Chondrocyte (in vitro differentiated cells): ENCODE measurements around the gene ENTPD8. TPM values are rescaled to one million over a fixed set of nuclear protein-coding genes. Genes with fewer than 3 reads are reported as not detected.

ENCODE experiments used
- DNase-seq: peaks from one replicate; pipeline ENCODE4 v3.0.0; 2021; ENCODE audit warnings: mixed read lengths, low spot score
- H3K27ac Mint-ChIP-seq: one replicate; pipeline ENCODE4 v1.8.0; 2021; ENCODE audit warnings: mild to moderate bottlenecking, moderate library complexity, mixed read lengths; ENCODE audit not compliant: unreplicated experiment
- H3K27me3 Mint-ChIP-seq: 2 replicates; pipeline ENCODE4 v1.8.0; 2021; ENCODE audit warnings: low read depth, mixed read lengths
- H3K36me3 Mint-ChIP-seq: 2 replicates; pipeline ENCODE4 v1.8.0; 2021; ENCODE audit warnings: low read depth, mixed read lengths
- H3K4me1 Mint-ChIP-seq: 2 replicates; pipeline ENCODE4 v1.8.0; 2021; ENCODE audit warnings: low read depth, mild to moderate bottlenecking, mixed read lengths
- H3K4me3 Mint-ChIP-seq: one replicate; pipeline ENCODE4 v1.8.0; 2021; ENCODE audit warnings: mild to moderate bottlenecking, moderate library complexity, mixed read lengths; ENCODE audit not compliant: unreplicated experiment
- H3K9me3 Mint-ChIP-seq: 2 replicates; pipeline ENCODE4 v1.8.0; 2021; ENCODE audit warnings: low read depth, mixed read lengths
- CTCF ChIP-seq: fragments of 200-600 bp; sonication (generic); IDR thresholded peaks from 2 replicates; pipeline ENCODE4 v1.5.0; 2021; ENCODE audit warnings: antibody characterized with exemption, mild to moderate bottlenecking, moderate library complexity
- long read RNA-seq: library from polyadenylated mRNA; stranded (forward); transcript quantifications from one replicate; pipeline ENCODE4 v2.0.0, GENCODE V29; 2021
- total RNA-seq: library from RNA; stranded (reverse); gene quantifications from 3 replicates; pipeline ENCODE4 v1.2.1, GENCODE V29; 2021

Gene ENTPD8
- total RNA-seq = 0.10 TPM in 1 of 3 replicates, not detected in the others
- long read RNA-seq = 0 reads

GRCh38 chr9:137441289-137441934 lies at the start of gene ENTPD8:
Gene ENTPD8, minus strand, starts transcription at chr9:137441357. Its CDS starts 3,072 bp downstream, at chr9:137438285.
- no peak within 1 kb of the TSS for H3K27ac Mint-ChIP-seq

GRCh38 chr9:137490532-137491186 lies 49.5 kb upstream of the ENTPD8 start:
- DNase-seq = no peak
- Mint-ChIP-seq H3K4me1 (peaks cover 3% of the 10 kb centered on the region), H3K36me3 (peaks cover 7% of the 10 kb centered on the region)

More at GRCh38 chr9:137441289-137441934, at the start of gene ENTPD8:
- peak; percentile 77 for DNase-seq
- Mint-ChIP-seq H3K36me3 (no peaks in the 10 kb centered on the region), H3K4me3 (peak within 1 kb of the TSS; percentile 58), H3K4me1 (peaks cover 9% of the 10 kb centered on the region), H3K27me3 (no peaks in the 10 kb centered on the region), H3K9me3 (no peaks in the 10 kb centered on the region)
- no peak for TF ChIP-seq CTCF

GRCh38 chr9:137488906-137489305 lies 47.7 kb upstream of the ENTPD8 start:
- H3K4me3 Mint-ChIP-seq = no peak overlapping the region
- H3K4me1 Mint-ChIP-seq = no peaks in the 10 kb centered on the region
- no peak overlapping the region for H3K27ac Mint-ChIP-seq
- no peaks in the 10 kb centered on the region for H3K9me3 Mint-ChIP-seq
- DNase-seq = no peak
- no peaks in the 10 kb centered on the region for H3K27me3 Mint-ChIP-seq
- peaks cover 7% of the 10 kb centered on the region for H3K36me3 Mint-ChIP-seq
- no peak for TF ChIP-seq CTCF

More at GRCh38 chr9:137490532-137491186, 49.5 kb upstream of the ENTPD8 start:
- no peaks in the 10 kb centered on the region for H3K9me3 Mint-ChIP-seq
- TF ChIP-seq CTCF = no peak
- H3K27ac Mint-ChIP-seq = no peak overlapping the region
- H3K4me3 Mint-ChIP-seq = no peak overlapping the region
- H3K27me3 Mint-ChIP-seq = no peaks in the 10 kb centered on the region

GRCh38 chr9:137488327-137488653 lies 47.1 kb upstream of the ENTPD8 start:
- no peak for DNase-seq
- Mint-ChIP-seq H3K4me3 (no peak overlapping the region), H3K36me3 (peaks cover 7% of the 10 kb centered on the region), H3K9me3 (no peaks in the 10 kb centered on the region), H3K27me3 (no peaks in the 10 kb centered on the region), H3K27ac (no peak overlapping the region), H3K4me1 (no peaks in the 10 kb centered on the region)
- TF ChIP-seq CTCF = no peak

- H3K9me3 Mint-ChIP-seq = no peaks in the 10 kb centered on the region
- no peak for TF ChIP-seq CTCF
- DNase-seq = no peak
- no peaks in the 10 kb centered on the region for H3K27me3 Mint-ChIP-seq
- H3K4me3 Mint-ChIP-seq = no peak overlapping the region
- peaks cover 1% of the 10 kb centered on the region for H3K4me1 Mint-ChIP-seq
- H3K27ac Mint-ChIP-seq = no peak overlapping the region
- H3K36me3 Mint-ChIP-seq = peaks cover 7% of the 10 kb centered on the region
These were observed 46.5 kb upstream of the ENTPD8 start for GRCh38 chr9:137487454-137488326.
